ENCODE results near the gene DMAP1. TPM values are rescaled to one million over a fixed set of nuclear protein-coding genes. Genes with fewer than 3 reads are reported as not detected.

Gene DMAP1
- total RNA-seq, 1 experiment from 2014 or later, result 16.6 TPM

- DNase-seq, result no peak
- Histone ChIP-seq H3K79me2 (ENCODE audit: low read length) (0 out of 2 replicates have a peak, but pooled peaks cover 2% of the 10 kb centered on the region), H3K4me3 (ENCODE audit: low read length) (no peak overlapping the region), H3K36me3 (ENCODE audit: insufficient read depth, low read length) (0 out of 2 replicates have a peak, but pooled peaks cover 3% of the 10 kb centered on the region), H3K4me1 (ENCODE audit: low read length) (peaks cover 14% of the 10 kb centered on the region), H3K9ac (ENCODE audit: low read length) (no peak overlapping the region), H3K9me2 (replicated peaks; ENCODE audit: insufficient read depth, low read length) (no peaks in the 10 kb centered on the region), H3K27me3 (ENCODE audit: low read length) (no peaks in the 10 kb centered on the region), H3K9me3 (ENCODE audit: low read length) (no peaks in the 10 kb centered on the region), H4K20me1 (ENCODE audit: insufficient read depth, low read depth, low read length) (no peaks in the 10 kb centered on the region), H3K27ac (ENCODE audit: low read length) (no peak overlapping the region), H3K4me2 (ENCODE audit: low read depth, low read length, poor library complexity, severe bottlenecking) (no peak overlapping the region), H2AFZ (ENCODE audit: low read length) (no peak overlapping the region)
Observed at GRCh38 chr1:44240802-44241671, 27.8 kb downstream of the DMAP1 start.

GRCh38 chr1:44242746-44243145 is 29.5 kb downstream of the DMAP1 start:
- no peaks in the 10 kb centered on the region for H3K27me3 ChIP-seq (ENCODE audit: low read length)
- no peak overlapping the region for H3K27ac ChIP-seq (ENCODE audit: low read length)
- no peak for DNase-seq
- H3K9me2 ChIP-seq (replicated peaks; ENCODE audit: insufficient read depth, low read length), result no peaks in the 10 kb centered on the region
- no peak overlapping the region for H2AFZ ChIP-seq (ENCODE audit: low read length)
- H3K4me2 ChIP-seq (ENCODE audit: low read depth, low read length, poor library complexity, severe bottlenecking), result no peak overlapping the region
- no peaks in the 10 kb centered on the region for H4K20me1 ChIP-seq (ENCODE audit: insufficient read depth, low read depth, low read length)
- no peaks in the 10 kb centered on the region for H3K9me3 ChIP-seq (ENCODE audit: low read length)
- H3K4me1 ChIP-seq (ENCODE audit: low read length), result peaks cover 14% of the 10 kb centered on the region
- no peaks in the 10 kb centered on the region for H3K36me3 ChIP-seq (ENCODE audit: insufficient read depth, low read length)
- H3K9ac ChIP-seq (ENCODE audit: low read length), result no peak overlapping the region
- H3K4me3 ChIP-seq (ENCODE audit: low read length), result no peak overlapping the region
- H3K79me2 ChIP-seq (ENCODE audit: low read length), result no peaks in the 10 kb centered on the region

- Histone ChIP-seq H3K27ac (ENCODE audit: low read length) (no peak overlapping the region), H3K9me2 (replicated peaks; ENCODE audit: insufficient read depth, low read length) (no peaks in the 10 kb centered on the region), H2AFZ (ENCODE audit: low read length) (no peak overlapping the region), H3K4me2 (ENCODE audit: low read depth, low read length, poor library complexity, severe bottlenecking) (no peak overlapping the region), H3K79me2 (ENCODE audit: low read length) (no peaks in the 10 kb centered on the region), H3K9ac (ENCODE audit: low read length) (no peak overlapping the region), H3K36me3 (ENCODE audit: insufficient read depth, low read length) (no peaks in the 10 kb centered on the region), H3K9me3 (ENCODE audit: low read length) (no peaks in the 10 kb centered on the region), H3K4me3 (ENCODE audit: low read length) (no peak overlapping the region), H3K27me3 (ENCODE audit: low read length) (no peaks in the 10 kb centered on the region), H4K20me1 (ENCODE audit: insufficient read depth, low read depth, low read length) (no peaks in the 10 kb centered on the region), H3K4me1 (ENCODE audit: low read length) (peaks cover 13% of the 10 kb centered on the region)
- no peak for DNase-seq
Observed at GRCh38 chr1:44243782-44244495, 30.7 kb downstream of the DMAP1 start.

GRCh38 chr1:44244986-44245385 is 31.7 kb downstream of the DMAP1 start:
- Histone ChIP-seq H3K4me3 (ENCODE audit: low read length) (no peak overlapping the region), H3K4me2 (ENCODE audit: low read depth, low read length, poor library complexity, severe bottlenecking) (no peak overlapping the region), H3K36me3 (ENCODE audit: insufficient read depth, low read length) (no peaks in the 10 kb centered on the region), H3K79me2 (ENCODE audit: low read length) (no peaks in the 10 kb centered on the region), H3K9ac (ENCODE audit: low read length) (no peak overlapping the region), H3K9me2 (replicated peaks; ENCODE audit: insufficient read depth, low read length) (no peaks in the 10 kb centered on the region), H2AFZ (ENCODE audit: low read length) (no peak overlapping the region), H3K27ac (ENCODE audit: low read length) (no peak overlapping the region), H3K27me3 (ENCODE audit: low read length) (no peaks in the 10 kb centered on the region), H4K20me1 (ENCODE audit: insufficient read depth, low read depth, low read length) (no peaks in the 10 kb centered on the region), H3K9me3 (ENCODE audit: low read length) (no peaks in the 10 kb centered on the region), H3K4me1 (ENCODE audit: low read length) (peaks cover 3% of the 10 kb centered on the region)
- DNase-seq, result no peak

GRCh38 chr1:44246806-44247205 is 33.5 kb downstream of the DMAP1 start:
- Histone ChIP-seq H3K9me3 (ENCODE audit: low read length) (no peaks in the 10 kb centered on the region), H3K4me3 (ENCODE audit: low read length) (no peak overlapping the region), H3K4me1 (ENCODE audit: low read length) (no peaks in the 10 kb centered on the region; the same call in none of the 2 replicates), H2AFZ (ENCODE audit: low read length) (no peak overlapping the region), H3K27ac (ENCODE audit: low read length) (no peak overlapping the region), H3K9me2 (replicated peaks; ENCODE audit: insufficient read depth, low read length) (no peaks in the 10 kb centered on the region), H3K4me2 (ENCODE audit: low read depth, low read length, poor library complexity, severe bottlenecking) (no peak overlapping the region), H3K79me2 (ENCODE audit: low read length) (no peaks in the 10 kb centered on the region), H3K36me3 (ENCODE audit: insufficient read depth, low read length) (no peaks in the 10 kb centered on the region), H3K9ac (ENCODE audit: low read length) (no peak overlapping the region), H4K20me1 (ENCODE audit: insufficient read depth, low read depth, low read length) (no peaks in the 10 kb centered on the region), H3K27me3 (ENCODE audit: low read length) (no peaks in the 10 kb centered on the region)
- no peak for DNase-seq

GRCh38 chr1:44249543-44249942 is 36.3 kb downstream of the DMAP1 start:
- Histone ChIP-seq H3K27me3 (ENCODE audit: low read length) (no peaks in the 10 kb centered on the region), H3K27ac (ENCODE audit: low read length) (no peak overlapping the region), H3K4me2 (ENCODE audit: low read depth, low read length, poor library complexity, severe bottlenecking) (no peak overlapping the region), H3K36me3 (ENCODE audit: insufficient read depth, low read length) (no peaks in the 10 kb centered on the region), H3K9me2 (replicated peaks; ENCODE audit: insufficient read depth, low read length) (no peaks in the 10 kb centered on the region), H3K9me3 (ENCODE audit: low read length) (no peaks in the 10 kb centered on the region), H4K20me1 (ENCODE audit: insufficient read depth, low read depth, low read length) (no peaks in the 10 kb centered on the region), H2AFZ (ENCODE audit: low read length) (no peak overlapping the region), H3K4me3 (ENCODE audit: low read length) (no peak overlapping the region), H3K9ac (ENCODE audit: low read length) (no peak overlapping the region), H3K79me2 (ENCODE audit: low read length) (0 out of 2 replicates have a peak, but pooled peaks cover 2% of the 10 kb centered on the region), H3K4me1 (ENCODE audit: low read length) (no peaks in the 10 kb centered on the region; the same call in none of the 2 replicates)
- no peak for DNase-seq

GRCh38 chr1:44250068-44250781 is 37.0 kb downstream of the DMAP1 start:
- Histone ChIP-seq H3K36me3 (ENCODE audit: insufficient read depth, low read length) (no peaks in the 10 kb centered on the region), H3K9me2 (replicated peaks; ENCODE audit: insufficient read depth, low read length) (no peaks in the 10 kb centered on the region), H3K9me3 (ENCODE audit: low read length) (no peaks in the 10 kb centered on the region), H3K27me3 (ENCODE audit: low read length) (no peaks in the 10 kb centered on the region), H3K4me1 (ENCODE audit: low read length) (no peaks in the 10 kb centered on the region; the same call in none of the 2 replicates), H3K27ac (ENCODE audit: low read length) (no peak overlapping the region), H3K4me3 (ENCODE audit: low read length) (no peak overlapping the region), H3K4me2 (ENCODE audit: low read depth, low read length, poor library complexity, severe bottlenecking) (no peak overlapping the region), H4K20me1 (ENCODE audit: insufficient read depth, low read depth, low read length) (no peaks in the 10 kb centered on the region), H3K79me2 (ENCODE audit: low read length) (0 out of 2 replicates have a peak, but pooled peaks cover 2% of the 10 kb centered on the region), H3K9ac (ENCODE audit: low read length) (no peak overlapping the region), H2AFZ (ENCODE audit: low read length) (no peak overlapping the region)
- DNase-seq, result no peak

GRCh38 chr1:44251486-44251885 is 38.2 kb downstream of the DMAP1 start:
- H3K4me1 ChIP-seq (ENCODE audit: low read length), result no peaks in the 10 kb centered on the region
- H2AFZ ChIP-seq (ENCODE audit: low read length), result no peak overlapping the region
- no peak overlapping the region for H3K27ac ChIP-seq (ENCODE audit: low read length)
- no peaks in the 10 kb centered on the region for H3K9me2 ChIP-seq (replicated peaks; ENCODE audit: insufficient read depth, low read length)
- H3K79me2 ChIP-seq (ENCODE audit: low read length), result 0 out of 2 replicates have a peak, but pooled peaks cover 2% of the 10 kb centered on the region
- H3K36me3 ChIP-seq (ENCODE audit: insufficient read depth, low read length), result no peaks in the 10 kb centered on the region
- H3K9me3 ChIP-seq (ENCODE audit: low read length), result no peaks in the 10 kb centered on the region
- no peak overlapping the region for H3K4me3 ChIP-seq (ENCODE audit: low read length)
- no peaks in the 10 kb centered on the region for H4K20me1 ChIP-seq (ENCODE audit: insufficient read depth, low read depth, low read length)
- no peak overlapping the region for H3K4me2 ChIP-seq (ENCODE audit: low read depth, low read length, poor library complexity, severe bottlenecking)
- H3K9ac ChIP-seq (ENCODE audit: low read length), result no peak overlapping the region
- DNase-seq, result no peak
- no peaks in the 10 kb centered on the region for H3K27me3 ChIP-seq (ENCODE audit: low read length)

Data from Karpas-422 (cell line).